COLO668 (cell line): Measurements from ENCODE around the gene CNGA3.

Source experiments
- DNase-seq: peaks from one replicate; lab custom pipeline; 2025; ENCODE audit not compliant: unreplicated experiment; lab: John Stamatoyannopoulos, UW

CNGA3 gene

DNA sequence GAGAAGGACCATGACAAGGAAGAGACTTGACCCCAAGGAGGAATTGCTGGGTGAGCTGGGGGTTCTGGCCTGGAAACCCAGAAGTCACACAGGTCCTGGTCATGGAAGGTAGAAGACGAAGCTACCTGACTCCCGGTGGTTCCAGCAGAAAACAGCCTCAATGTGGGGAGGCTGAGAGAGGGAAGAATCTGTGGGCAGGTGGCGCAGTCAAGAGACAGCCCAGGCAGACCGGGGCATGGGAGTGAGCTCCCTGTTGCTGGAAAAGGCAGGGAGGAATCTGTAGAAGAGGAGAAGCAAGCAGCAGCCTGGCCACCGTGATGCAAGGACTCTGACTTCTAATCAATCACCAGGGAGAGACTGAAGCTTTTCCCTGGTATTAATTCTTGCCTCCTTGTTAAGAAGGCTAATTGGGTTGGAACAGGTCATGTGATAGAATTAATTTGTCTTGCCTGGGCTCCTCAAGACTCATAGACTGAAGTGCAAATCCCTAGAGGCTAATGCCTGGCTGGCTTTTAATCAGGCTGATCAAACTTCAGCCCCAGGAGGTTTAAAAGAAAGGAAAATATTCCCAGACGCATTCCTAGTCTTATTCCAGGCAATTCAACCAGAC lies 30.1 kb downstream of the CNGA3 start:
- DNase-seq: no peak

DNA sequence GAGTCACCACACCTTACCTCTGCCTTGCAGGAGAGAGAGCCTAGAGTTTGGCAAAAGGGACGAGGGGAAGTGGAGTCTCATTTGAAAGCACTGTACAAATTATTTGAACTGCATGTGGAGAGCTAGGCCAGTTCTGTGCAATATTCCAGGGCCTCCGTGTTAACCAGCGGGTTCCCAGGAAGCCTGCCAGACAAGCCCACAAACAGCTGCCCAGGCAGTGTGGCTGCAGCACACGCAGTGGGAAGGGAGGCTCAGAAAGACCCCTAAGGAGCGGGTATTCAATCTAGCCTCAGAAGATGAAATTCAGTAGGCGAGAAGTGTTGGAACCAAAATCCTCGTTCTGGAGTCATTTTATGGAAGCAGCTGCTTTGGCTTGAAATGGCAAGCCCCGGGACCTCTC lies 30.7 kb downstream of the CNGA3 start:
- no peak for DNase-seq

DNA sequence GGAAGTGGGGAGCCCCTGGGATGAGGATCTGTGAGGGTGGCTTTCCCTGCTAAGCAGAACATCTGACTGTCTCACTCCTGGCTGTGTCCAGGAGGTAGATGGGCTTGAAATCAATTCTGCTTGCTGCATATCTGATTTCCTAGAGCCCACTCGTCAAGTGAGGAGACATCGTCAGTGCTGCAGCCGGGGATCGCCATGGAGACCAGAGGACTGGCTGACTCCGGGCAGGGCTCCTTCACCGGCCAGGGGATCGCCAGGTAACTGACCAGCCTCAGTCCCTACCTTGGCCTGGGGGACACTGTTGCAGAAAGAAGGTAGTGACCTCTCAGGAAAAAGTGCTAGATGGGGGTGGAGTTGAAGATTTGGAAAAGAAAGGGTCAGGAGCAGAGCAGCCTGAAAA lies 31.3 kb downstream of the CNGA3 start:
- no peak for DNase-seq

DNA sequence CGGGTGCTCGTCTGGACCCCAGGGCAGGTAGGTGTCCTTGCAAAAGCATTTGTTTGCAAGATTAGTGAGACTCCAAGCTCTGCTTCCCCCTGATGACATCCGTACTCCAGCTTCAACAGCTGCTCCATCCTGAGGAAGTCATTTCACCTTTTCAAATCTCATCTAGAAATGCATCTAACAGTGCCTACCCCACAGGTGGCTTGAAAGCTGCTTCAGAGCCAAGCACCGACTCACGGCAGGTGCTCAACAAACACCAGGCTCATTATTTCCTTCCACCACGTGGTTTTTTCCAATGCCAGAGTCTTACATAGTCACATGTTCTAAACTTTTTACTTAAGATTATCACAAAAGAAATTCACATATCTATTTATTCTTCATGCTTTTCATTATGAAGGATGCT lies 31.9 kb downstream of the CNGA3 start:
- no peak for DNase-seq

DNA sequence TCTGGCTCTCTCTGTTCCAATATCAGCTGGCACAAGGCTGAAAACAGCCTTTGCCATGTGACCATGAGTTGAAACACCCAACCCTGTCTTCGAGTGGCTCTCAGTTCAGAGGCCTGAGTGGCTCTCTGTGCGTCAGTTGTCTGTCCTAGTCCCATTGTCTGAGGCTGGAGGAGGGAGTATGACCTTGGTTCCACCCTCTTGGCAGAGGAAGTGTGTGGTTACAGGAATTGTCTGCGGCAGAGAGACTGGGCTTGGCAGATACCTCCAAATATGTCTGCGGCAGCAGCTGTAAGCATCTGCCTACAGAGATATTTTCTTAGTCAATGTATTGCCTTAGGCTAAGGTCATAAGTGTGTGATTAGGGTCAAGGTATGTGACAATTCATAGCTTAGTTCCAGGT lies 32.6 kb downstream of the CNGA3 start:
- DNase-seq: no peak

DNA sequence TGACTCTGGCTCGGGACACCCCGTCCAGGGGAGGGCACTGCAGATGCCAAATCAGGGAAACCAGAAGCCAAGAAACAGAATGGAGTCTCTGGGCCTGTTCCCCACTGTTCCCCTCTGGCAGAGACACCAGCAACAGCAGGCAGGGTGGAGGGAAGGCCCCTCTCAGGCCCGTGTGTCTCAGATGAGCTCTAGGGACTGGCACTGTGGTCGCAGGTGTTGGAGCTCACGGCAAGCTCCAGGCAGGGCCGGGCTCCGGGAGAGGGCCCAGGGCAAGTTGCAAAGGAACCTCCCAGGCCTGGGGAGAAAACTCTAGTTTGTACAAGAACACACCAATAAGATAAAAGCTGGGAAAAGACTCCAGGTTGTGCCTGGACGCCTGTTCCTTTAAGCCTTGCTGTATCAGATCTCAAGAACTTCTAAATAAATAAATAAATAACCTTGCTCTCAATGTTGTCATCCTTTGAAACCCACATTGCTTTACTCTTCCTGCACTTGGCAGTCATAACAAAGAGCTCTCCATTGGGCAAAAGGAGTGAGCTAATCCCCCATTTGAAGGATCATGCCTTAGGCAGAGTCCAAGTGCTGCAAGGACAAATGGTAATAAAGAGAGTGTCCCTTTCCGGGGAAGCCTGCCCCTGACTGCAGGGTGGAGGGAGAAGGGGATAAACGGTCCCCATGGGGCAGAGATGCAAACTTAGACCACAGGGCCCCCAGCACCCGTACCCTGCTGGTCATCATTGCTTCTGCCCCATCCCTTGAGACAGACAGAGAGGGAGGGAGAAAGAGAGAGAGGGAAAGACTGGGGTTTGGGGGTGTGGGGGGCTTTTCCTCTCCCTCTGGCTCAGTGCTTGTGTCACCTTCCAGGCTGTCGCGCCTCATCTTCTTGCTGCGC lies 33.3 kb downstream of the CNGA3 start:
- DNase-seq: no peak

DNA sequence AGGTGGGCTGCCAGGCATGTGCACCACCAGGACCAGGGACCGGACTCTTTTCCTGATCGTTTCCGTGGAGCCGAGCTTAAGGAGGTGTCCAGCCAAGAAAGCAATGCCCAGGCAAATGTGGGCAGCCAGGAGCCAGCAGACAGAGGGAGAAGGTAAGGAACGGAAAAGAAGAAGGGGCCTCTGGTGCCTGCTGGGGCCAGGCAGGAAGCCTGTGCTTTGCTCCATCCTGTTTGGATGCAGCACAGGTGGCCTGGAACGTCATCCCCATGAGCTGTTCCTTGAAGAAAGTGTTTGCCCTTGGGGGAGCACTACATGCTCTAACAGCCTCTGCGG lies 33.9 kb downstream of the CNGA3 start:
- no peak for DNase-seq

DNA sequence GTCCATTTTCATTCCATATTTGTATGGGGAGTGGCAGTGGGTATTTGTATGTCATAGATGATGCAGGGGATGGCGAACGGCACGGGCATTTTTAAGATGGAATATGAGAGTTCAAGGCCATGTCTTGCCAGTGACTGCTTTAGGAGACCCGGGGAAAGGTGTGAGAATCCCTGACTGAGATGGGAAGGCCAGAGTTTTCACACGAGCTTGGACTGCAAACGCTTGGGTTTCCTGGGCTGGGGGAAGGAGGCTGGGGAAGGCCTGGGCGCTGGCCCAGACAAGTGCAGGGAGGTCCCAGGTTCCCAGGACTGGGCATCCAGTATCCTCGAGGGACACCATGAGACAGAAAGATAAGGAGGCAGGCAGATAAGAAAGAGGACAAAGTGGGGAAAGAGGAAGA lies 35.2 kb downstream of the CNGA3 start:
- no peak for DNase-seq

DNA sequence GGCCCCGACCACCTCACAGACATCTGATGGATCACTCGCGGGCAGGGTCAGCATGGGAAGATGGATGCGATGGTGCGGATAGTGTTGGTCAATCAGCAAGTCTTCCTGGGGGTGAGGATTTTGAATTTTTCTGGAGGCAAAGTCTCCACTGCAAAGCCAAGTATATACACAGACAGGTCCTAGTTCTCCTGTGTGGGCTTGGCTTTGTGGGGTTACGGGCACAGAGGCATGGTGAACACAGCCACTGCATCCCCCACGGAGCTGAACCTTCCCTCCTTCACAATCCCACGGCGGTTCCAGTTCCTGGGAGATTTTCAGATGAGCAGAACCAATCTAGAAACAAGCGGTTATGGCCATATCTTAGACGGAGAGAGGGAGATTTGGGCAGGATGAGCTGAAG lies 35.8 kb downstream of the CNGA3 start:
- no peak for DNase-seq

DNA sequence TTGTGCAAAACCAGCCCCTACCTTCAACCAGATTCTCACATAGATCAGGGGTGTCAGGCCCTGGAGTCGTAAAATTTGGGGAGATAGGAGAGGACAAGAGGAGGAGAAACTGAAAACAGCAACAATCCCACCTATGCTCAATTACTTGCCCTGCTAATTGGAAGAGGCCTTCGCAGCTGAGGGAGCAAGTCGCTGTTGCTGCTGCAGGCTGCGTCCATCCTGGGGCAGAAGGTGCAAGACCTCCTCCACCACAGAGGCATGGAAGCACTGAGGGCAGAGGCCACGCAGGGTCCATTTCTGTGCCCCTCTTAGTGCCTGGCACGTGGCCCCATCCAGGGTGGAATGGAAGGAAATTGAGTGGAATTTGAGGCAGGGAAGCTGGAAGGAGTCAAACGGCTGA lies 36.5 kb downstream of the CNGA3 start:
- DNase-seq: no peak

DNA sequence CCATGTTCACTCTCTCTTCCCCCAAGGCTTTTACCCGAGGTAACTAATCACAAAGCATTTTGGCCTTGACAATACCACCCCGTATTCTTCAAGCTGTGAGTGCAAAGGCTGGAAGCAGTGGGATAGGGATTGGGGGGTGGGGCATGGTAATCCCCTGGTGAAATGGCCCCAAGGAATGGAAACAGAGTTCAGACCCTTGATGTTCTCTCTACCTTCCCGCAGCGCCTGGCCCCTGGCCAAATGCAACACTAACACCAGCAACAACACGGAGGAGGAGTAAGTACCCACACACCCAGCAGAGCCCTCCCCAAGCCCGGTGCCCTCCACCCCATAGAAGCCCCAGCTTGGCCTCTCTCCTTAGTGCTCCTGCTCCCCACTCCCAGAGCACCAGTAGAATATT lies 36.9 kb downstream of the CNGA3 start:
- DNase-seq: no peak

DNA sequence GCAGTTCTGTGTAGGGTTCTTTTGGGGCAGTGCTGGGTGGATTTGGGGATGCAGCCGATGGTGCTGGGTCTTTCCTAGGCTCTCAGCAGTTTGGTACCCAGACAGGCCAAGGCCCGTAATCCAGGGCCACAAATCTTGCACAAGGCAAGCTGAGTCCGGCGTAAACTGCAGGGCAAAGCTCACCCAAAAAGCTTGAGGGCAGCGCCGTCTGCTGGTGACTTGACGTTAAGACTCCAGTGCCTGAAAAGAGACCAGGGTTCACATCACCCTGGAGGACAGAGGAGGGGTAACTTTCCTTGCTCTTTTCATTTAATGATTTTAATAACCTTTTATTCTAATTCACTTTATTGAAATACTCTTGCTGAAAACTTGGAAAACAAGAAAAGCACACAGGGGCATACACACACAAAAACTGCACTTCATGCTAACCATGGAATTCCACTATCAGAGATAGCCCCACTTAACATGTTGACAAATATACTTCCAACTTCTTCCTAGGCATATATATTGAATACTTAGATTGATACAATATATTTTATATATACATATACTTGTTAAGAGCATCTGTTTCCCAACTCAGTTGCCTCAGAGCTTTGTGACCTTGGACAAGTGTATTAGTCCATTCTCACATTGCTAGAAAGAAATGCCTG lies 38.9 kb downstream of the CNGA3 start:
- DNase-seq: peak; percentile 81

DNA sequence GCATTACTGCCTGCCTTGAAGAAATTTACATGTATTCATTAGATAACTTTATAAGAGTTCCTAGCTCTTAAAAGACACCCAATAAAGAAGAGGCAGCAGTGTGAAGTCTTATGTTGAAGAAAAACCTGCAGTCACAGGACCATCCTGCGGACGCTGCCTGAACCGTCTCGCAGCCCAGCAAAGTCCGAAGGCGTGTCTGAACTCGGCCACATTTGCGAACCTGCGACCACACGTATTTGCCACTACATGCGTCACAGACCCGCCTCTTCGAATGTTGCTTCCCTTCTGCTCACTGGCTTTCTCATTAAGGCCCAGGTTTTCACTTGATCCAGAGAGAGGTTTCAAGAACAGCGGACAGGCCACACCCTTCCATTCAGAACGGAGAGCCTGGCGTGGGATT lies 41.2 kb downstream of the CNGA3 start:
- no peak for DNase-seq

DNA sequence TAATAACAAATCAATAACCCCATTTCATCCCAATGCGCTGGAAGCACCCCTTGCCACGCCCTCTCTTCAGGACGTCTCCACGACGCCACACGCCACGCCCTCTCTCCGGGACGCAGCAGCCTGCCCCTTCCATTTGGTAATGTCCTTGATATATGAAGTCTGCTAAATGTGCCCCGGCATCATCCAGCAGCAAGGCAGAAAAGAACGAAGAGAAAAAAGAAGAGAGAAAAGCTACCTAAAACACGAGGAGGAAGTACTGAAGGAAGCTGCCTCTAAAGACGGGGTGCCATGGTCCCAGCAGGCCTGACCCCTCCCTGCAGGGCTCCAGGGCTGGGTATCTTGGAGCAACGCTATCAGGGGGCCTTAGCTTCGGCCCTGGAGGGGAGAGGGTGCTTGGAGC lies 41.8 kb downstream of the CNGA3 start:
- DNase-seq: no peak

DNA sequence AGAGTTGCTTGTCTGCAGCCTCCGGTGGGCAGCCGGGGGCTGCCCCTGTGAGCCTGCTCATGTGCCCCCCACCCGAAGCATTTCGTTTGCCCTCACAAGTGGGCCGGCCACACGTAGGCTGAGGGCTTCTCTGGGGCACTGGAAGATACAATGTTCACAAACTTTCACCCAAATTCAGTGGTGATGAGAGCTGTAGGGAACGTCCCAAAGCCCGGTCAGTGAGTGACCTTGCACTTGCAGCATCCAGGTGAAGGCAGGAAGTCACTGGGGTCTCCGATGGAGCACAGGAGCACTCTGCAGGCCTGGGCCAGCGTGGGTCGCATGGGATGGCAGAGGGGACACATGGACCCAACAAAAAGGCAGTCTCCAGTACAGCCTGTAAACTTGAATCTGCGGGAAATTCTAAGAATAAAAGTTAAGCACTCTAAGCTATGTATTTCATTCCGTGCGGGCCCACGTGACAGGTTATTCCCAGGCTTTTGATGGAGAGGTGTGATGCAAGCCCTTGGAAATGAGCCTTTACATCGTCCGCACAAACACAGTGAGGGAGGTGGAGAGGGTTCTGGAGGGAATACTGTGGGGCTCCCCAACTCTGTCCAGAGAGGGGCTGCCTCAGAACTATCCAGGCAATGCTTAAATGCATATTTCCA lies 42.5 kb downstream of the CNGA3 start:
- no peak for DNase-seq

DNA sequence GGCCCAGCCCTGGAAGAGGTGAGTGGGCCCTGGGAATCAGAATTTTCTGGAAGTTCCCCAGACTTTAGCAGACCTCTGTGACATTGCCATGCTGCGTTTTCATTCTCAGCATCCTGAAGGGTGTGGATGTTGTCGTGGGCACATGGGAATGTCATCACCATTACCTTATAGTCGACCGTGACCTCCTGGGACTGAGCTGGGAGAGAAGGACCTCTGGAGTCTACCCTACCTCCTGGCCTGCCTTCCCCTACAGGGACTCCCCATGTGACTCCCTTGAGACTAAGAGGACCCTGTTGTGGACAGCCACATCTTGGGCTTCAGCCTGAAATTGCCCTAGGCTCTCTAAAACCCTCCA lies 43.0 kb downstream of the CNGA3 start:
- no peak for DNase-seq

DNA sequence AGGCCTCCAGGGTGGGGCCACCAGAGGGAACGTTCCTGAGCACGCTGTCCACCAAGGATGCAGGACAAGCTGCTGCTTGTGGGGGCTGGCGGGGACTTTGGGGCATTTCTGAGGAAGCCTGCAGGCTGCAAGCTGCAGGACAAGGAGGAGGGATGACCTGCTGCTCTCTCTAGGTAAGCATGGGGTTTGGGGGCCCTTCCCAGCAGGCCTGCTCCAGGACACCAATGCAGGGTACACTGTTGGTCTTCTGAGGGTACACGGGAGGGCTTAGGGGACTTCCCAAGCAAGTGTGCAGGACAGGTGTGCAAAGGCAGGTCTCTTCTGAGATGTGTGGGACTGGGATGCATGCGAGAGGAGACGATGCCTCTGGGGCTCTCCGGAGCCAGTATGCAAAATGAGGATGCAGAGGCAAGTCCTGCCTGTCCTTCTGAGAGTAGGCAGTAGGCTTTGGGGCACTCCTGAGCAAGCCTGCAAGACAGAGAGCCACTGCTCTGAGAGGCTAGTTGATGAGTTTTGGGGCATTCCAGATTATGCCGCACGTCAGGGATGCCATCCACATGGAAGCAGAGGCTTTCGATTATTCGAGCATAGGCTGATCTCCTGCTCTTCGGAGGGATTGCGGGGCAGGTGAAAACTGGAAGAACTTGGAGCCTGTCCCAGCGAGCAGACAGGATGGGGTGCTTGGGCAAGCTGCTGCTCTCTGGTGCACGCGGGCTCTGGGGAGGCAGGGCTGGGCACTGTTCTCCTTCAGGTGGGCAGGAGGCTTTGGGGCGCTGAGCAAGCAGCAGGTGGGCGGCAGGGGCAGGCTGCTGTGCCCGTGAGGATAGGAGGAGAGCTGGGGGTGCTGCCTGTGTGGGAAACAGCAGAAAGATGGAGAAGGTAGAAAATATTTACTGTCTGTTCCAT lies 44.6 kb downstream of the CNGA3 start:
- no peak for DNase-seq

DNA sequence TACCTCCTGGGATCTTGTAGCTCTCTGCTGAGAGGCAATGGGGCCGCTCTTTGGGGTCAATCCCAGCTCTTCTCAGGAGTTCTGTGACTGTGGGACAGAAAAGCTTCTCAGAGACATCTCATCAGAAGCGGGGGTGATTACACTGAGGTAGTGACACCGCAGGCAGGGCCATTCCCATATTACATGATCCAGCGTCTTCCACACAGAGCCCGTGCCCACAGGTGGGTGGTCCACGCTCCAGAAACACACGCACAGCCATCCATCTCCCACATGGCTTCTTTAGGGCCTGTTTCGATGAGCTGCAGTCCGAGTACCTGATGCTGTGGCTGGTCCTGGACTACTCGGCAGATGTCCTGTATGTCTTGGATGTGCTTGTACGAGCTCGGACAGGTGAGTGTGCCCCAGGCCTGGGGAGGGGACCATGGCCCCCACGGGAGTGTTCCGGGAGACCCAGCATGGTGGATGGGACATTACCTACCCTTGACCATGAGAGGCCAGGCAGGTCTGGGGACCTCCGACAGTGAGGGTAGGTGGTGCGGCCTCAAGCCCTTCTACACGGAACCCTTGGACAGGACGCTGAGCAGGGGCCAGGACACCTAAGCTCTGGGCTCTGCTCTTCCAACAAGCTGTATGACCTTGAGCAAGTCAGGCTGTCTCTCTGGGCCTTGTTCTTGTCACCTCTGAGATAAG lies 45.5 kb downstream of the CNGA3 start:
- no peak for DNase-seq

DNA sequence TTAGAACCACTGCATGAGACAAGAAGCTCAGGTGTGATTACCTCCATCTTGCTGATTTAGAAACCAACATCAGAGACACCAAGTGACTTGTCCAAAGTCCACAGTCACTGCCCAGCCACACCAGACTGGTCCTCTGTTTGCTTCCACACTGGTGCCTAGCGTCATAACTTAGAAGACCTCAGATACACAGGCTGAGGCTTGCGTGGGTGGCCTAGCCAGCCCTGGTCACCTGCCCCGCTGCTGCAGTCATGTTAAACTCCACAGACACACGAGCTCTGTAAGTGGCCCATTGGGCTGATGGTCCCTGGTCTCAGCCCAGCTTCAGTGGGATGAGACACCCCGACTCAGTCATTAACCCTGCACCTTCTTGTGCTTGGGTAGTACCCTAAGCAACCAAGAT lies 47.1 kb downstream of the CNGA3 start:
- DNase-seq: no peak

DNA sequence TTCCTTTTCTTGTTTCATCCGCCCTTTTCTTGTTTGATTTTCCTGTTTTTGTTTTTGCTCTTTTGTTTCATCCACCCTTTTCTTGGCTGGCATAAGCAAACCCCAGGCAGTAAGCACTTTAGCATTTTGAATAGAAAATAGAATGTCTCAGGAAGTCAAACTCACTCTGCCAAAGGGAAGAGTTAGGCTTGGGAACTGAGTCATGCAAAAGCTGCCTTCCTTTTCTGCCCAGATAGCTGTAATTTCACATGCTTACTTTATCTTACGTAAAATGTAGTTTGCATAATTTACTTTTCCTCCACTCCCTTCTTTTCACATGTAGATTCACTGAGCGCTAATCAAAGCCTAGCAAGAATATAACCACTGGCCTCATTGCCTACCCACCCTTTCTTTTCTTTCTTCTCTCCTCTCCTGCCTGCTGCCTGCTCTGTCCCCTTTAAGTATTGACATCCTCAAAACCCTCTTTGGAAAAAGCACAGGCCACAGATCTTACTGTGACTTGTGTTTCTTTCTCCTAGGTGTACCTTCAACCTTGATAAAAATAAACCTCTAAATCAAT lies 48.4 kb downstream of the CNGA3 start:
- DNase-seq: no peak
